ENCODE measurements around the gene TYRO3. TPM values are rescaled to one million over a fixed set of nuclear protein-coding genes. Genes with fewer than 3 reads are reported as not detected.

The TYRO3 gene
- total and polyA plus RNA-seq, 2 experiments from 2014 or later = 5.2 to 7.9 TPM

DNA sequence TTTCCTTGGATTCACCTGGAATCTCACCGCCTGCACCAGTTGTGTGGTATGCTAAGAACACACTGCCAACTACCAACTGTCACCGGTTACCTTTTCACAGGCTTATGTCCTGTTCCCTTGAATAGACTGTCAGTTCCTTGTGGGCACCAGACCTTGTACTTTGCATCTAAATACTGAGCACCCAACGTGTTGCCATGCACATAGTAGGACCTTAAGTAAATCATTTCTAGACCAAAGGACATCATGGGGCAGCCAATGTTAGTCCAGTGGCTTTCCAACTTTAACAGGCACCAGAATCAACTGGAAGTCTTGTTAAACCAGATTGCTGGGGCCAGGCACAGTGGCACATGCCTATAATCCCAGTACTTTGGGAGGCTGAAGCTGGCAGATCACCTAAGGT, 13.8 kb upstream of the TYRO3 start:
- Histone ChIP-seq H3K4me1 (ENCODE audit: insufficient read depth) (peaks cover 13% of the 10 kb centered on the region; the same call in 1 of the 2 replicates), H3K9me2 (ENCODE audit: insufficient read depth) (no peaks in the 10 kb centered on the region), H3K79me2 (ENCODE audit: insufficient read depth) (peaks cover 35% of the 10 kb centered on the region), H3K36me3 (ENCODE audit: low read depth) (no peaks in the 10 kb centered on the region), H4K20me1 (ENCODE audit: insufficient read depth) (no peaks in the 10 kb centered on the region), H3K9ac (0 out of 2 replicates have a peak overlapping the region, but pooled peaks have one; percentile 25), H3K9me3 (ENCODE audit: low read depth) (no peaks in the 10 kb centered on the region), H3F3A (ENCODE audit: insufficient read depth) (peaks cover 19% of the 10 kb centered on the region; the same call in 1 of the 2 replicates), H3K4me3 (no peak overlapping the region), H3K27me3 (replicated peaks; ENCODE audit: insufficient read depth) (no peaks in the 10 kb centered on the region), H3K4me2 (ENCODE audit: unreplicated experiment) (no peak overlapping the region), H3K27ac (peak overlapping the region; percentile 64), H2AFZ (0 out of 2 replicates have a peak overlapping the region, but pooled peaks have one; percentile 96)
- DNase-seq = no peak
- in situ Hi-C loops (cut with MboI) = no loop called here
- TF ChIP-seq EZH2 (IDR thresholded peaks at IDR 0.05; ENCODE audit: insufficient read depth, poor library complexity, severe bottlenecking) = no peak
- TF ChIP-seq EZH2phosphoT487 (IDR thresholded peaks at IDR 0.05; ENCODE audit: insufficient read depth, low read depth) = no peak
- 95 to 99% methylated on average over 3 of the region's 3 CpGs for WGBS, 2 experiments (ENCODE audit: low coverage in 1 of 2, low lambda C conversion rate in 2 of 2, missing lambda C conversion rate in 2 of 2)

DNA sequence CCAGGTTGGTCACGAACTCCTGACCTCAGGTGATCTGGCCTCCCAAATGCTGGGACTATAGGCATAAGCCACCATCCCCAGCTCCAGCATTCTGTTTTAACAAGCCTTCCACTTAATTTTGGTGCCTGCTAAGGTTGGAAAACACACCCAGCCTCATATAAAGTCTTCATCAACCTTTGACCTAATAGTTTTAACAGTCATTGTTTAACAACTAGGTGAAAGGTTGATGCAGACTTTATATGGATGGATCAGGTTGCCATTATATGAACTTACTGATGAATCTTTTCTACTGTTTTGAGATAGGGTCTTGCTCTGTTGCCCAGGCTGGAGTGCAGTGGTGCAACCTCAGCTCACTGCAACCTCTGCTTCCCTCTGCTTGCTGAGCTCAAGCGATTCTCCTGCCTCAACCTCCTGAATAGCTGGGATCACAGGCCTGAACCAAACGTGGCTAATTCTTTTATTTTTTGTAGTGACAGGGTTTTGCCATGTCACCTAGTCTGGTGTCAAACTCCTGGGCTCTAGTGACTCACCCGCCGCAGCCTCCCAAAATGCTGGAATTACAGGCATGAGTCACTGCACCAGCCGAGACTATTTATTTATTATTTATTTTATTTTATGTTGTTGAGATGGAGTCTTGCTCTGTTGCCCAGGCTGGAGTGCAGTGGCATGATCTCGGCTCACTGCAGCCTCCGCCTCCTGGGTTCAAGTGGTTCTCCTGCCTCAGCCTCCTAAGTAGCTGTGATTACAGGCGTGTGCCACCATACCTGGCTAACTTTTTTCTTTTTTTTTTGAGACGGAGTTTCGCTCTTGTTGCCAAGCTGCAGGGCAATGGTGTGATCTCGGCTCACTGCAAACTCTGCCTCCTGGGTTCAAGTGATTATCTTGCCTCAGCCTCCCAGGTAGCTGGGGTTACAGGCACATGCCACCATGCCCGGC, 11.9 kb upstream of the TYRO3 start:
- Histone ChIP-seq H3K79me2 (ENCODE audit: insufficient read depth) (peaks cover 18% of the 10 kb centered on the region), H3K9me3 (ENCODE audit: low read depth) (no peaks in the 10 kb centered on the region), H3K9me2 (ENCODE audit: insufficient read depth) (no peaks in the 10 kb centered on the region), H3K4me3 (no peak overlapping the region), H4K20me1 (ENCODE audit: insufficient read depth) (no peaks in the 10 kb centered on the region), H3K4me1 (ENCODE audit: insufficient read depth) (peaks cover 13% of the 10 kb centered on the region; the same call in 1 of the 2 replicates), H3K4me2 (ENCODE audit: unreplicated experiment) (no peak overlapping the region), H3K36me3 (ENCODE audit: low read depth) (no peaks in the 10 kb centered on the region), H3F3A (ENCODE audit: insufficient read depth) (peaks cover 19% of the 10 kb centered on the region; the same call in 1 of the 2 replicates), H2AFZ (no peak overlapping the region), H3K9ac (peak overlapping the region; percentile 53), H3K27ac (peak overlapping the region; percentile 70), H3K27me3 (replicated peaks; ENCODE audit: insufficient read depth) (no peaks in the 10 kb centered on the region)
- WGBS, 2 experiments (ENCODE audit: low coverage in 1 of 2, low lambda C conversion rate in 2 of 2, missing lambda C conversion rate in 2 of 2) = 46 to 58% methylated on average over 10 to 13 of the region's 13 CpGs
- TF ChIP-seq EZH2phosphoT487 (IDR thresholded peaks at IDR 0.05; ENCODE audit: insufficient read depth, low read depth) = no peak
- TF ChIP-seq EZH2 (IDR thresholded peaks at IDR 0.05; ENCODE audit: insufficient read depth, poor library complexity, severe bottlenecking) = no peak
- in situ Hi-C loops (cut with MboI) = no loop called here
- DNase-seq = peak; percentile 85

DNA sequence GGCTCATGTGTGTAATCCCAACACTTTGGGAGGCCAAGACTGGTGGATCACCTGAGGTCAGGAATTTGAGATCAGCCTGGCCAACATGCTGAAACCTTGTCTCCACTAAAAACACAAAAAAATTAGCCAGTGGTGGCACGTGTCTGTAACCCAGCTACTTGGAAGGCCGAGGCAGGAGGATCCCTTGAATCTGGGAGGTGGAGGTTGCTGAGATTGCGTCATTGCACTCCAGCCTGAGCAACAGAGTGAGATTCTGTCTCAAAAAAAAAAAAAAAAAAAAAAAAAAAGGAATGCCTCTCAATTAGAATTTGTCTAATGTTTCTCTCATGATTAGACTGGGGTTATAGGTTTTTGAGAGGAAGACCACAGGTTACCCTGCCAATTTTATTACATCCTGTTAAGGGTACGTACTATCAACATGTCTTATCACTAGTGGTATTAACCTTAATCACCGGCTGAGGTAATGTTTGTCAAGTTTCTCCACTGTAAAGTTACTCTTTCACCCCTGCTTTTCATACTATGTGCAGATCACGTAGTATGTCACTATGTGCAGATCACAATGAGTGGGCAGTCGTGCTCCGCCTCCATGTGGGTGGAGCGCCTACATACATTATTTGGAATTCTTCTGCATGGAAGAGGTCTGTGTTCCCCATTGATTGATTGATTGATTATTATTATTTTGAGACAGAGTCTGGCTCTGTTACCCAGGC, 8.8 kb upstream of the TYRO3 start:
- Histone ChIP-seq H3K9me2 (ENCODE audit: insufficient read depth) (no peaks in the 10 kb centered on the region), H3F3A (ENCODE audit: insufficient read depth) (peaks cover 10% of the 10 kb centered on the region; the same call in 1 of the 2 replicates), H3K36me3 (ENCODE audit: low read depth) (no peaks in the 10 kb centered on the region), H4K20me1 (ENCODE audit: insufficient read depth) (no peaks in the 10 kb centered on the region), H2AFZ (no peak overlapping the region), H3K4me3 (no peak overlapping the region), H3K27me3 (replicated peaks; ENCODE audit: insufficient read depth) (no peaks in the 10 kb centered on the region), H3K27ac (no peak overlapping the region), H3K4me1 (ENCODE audit: insufficient read depth) (peaks cover 12% of the 10 kb centered on the region; the same call in 1 of the 2 replicates), H3K4me2 (ENCODE audit: unreplicated experiment) (no peak overlapping the region), H3K9me3 (ENCODE audit: low read depth) (no peaks in the 10 kb centered on the region), H3K79me2 (ENCODE audit: insufficient read depth) (no peaks in the 10 kb centered on the region), H3K9ac (no peak overlapping the region)
- 89 to 91% methylated on average over 9 of the region's 9 CpGs for WGBS, 2 experiments (ENCODE audit: low coverage in 1 of 2, low lambda C conversion rate in 2 of 2, missing lambda C conversion rate in 2 of 2)
- no peak for TF ChIP-seq EZH2phosphoT487 (IDR thresholded peaks at IDR 0.05; ENCODE audit: insufficient read depth, low read depth)
- no peak for TF ChIP-seq EZH2 (IDR thresholded peaks at IDR 0.05; ENCODE audit: insufficient read depth, poor library complexity, severe bottlenecking)
- in situ Hi-C loops (cut with MboI) = no loop called here
- DNase-seq = no peak

DNA sequence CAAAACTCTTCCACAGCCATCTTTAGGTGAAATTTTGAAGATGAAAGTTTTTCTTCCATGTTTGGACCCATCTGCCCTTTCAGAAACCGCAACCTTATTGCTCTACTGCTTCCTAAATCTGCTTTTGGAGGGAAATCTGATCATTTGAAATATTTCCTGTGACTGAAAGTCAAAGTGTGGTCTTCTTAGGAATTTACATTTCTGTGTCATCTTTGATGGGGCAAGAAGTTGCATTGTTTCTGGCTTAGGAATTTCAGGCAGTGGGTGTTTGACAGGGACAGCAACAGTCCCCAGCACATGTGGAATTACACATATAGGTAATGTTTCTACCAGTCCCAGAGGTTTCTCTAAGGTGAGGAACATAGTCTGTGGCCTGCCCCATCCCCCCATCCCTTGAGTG, 5.3 kb upstream of the TYRO3 start:
- H2AFZ ChIP-seq = no peak overlapping the region
- H4K20me1 ChIP-seq (ENCODE audit: insufficient read depth) = no peaks in the 10 kb centered on the region
- H3K36me3 ChIP-seq (ENCODE audit: low read depth) = no peaks in the 10 kb centered on the region
- H3K9me2 ChIP-seq (ENCODE audit: insufficient read depth) = no peaks in the 10 kb centered on the region
- H3K4me2 ChIP-seq (ENCODE audit: unreplicated experiment) = no peak overlapping the region
- no peak for TF ChIP-seq EZH2 (IDR thresholded peaks at IDR 0.05; ENCODE audit: insufficient read depth, poor library complexity, severe bottlenecking)
- no peak for TF ChIP-seq EZH2phosphoT487 (IDR thresholded peaks at IDR 0.05; ENCODE audit: insufficient read depth, low read depth)
- H3K79me2 ChIP-seq (ENCODE audit: insufficient read depth) = no peaks in the 10 kb centered on the region
- no peaks in the 10 kb centered on the region for H3K27me3 ChIP-seq (replicated peaks; ENCODE audit: insufficient read depth)
- in situ Hi-C loops (cut with MboI) = no loop called here
- no peak overlapping the region for H3K4me3 ChIP-seq
- H3K9ac ChIP-seq = no peak overlapping the region
- WGBS, 2 experiments (ENCODE audit: low coverage in 1 of 2, low lambda C conversion rate in 2 of 2, missing lambda C conversion rate in 2 of 2) = 96 to 100% methylated on average over 1 of the region's 1 CpG
- DNase-seq = peak; percentile 39
- peaks cover 13% of the 10 kb centered on the region for H3F3A ChIP-seq (ENCODE audit: insufficient read depth)
- no peaks in the 10 kb centered on the region for H3K9me3 ChIP-seq (ENCODE audit: low read depth)
- H3K27ac ChIP-seq = no peak overlapping the region
- H3K4me1 ChIP-seq (ENCODE audit: insufficient read depth) = peaks cover 12% of the 10 kb centered on the region; the same call in 1 of the 2 replicates
